ENCODE measurements around the gene SLC12A7.

DNA sequence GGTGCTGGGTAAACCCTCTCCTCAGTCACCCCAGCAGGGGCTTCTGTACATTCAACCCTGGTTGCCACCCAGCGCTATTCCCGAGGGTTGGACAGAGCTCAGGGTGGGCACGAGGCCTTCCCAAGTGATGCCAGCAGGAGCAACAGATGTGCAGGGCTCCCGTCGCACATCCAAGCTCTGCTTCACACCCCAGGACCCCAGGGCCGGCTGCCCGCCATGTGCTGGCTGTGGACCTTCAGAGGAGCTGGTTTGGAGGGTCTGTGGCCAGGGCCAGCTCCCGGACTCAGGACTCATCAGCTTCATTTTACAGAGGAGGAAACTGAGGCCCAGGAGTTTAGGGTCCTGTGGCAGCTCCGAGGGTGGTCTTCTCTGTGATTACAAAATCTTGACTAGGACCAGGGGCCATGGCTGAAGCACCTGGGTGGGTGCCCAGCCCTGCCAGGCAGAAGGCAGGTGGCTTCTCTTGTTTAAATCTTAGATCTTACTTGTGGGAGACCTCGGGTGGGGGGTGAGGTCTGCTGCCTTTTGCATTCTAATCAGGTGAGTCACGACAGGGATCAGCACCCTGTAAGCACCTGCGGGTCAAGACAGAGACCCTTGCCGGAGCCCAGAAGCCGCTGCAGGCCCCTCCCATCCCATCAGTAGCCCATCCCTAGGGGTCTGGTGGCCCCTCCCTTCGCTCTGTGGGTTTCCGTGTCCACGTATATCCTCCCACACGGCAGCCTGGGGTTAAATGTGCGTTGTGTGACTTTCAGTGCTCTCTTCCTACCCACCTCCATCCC, 2.1 kb upstream of the SLC12A7 start:
- TF ChIP-seq POLR2A (IDR thresholded peaks at IDR 0.05) (no peak), CTCF (IDR thresholded peaks at IDR 0.05) (no peak)

Data from thyroid gland (tissue), 4 donors.